HG03060 (cell line): ENCODE results near the gene GPC3.
"Not testable (repeated sequence)": the region's sequence is repeated elsewhere in the genome, so short reads cannot be mapped to it uniquely, and the experiment has no call there.

Source experiments
- ATAC-seq: cut with Tn5 transposase; IDR thresholded peaks from one replicate; pipeline ENCODE4 v1.9.1; 2021; ENCODE audit warnings: low read depth, moderate number of reproducible peaks; ENCODE audit not compliant: unreplicated experiment

GPC3 gene

DNA sequence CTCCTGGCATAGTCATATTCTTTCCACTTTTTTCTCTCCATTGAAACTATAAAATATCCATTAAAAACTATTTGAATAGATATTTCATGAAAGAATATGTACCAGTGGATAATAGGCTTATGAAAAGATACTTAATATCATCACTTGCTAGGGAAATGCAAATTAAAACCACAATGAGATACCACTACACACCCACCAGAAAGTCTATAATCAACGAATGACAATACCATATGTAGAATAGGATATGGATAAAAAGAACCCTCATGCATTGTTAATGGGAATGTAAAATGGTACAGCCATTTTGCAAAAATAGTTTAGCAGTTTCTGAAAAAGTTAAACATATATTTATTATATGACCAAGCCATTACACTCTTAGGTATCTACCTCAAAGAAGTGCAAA is 351.4 kb downstream of the GPC3 start:
- no peak for ATAC-seq

DNA sequence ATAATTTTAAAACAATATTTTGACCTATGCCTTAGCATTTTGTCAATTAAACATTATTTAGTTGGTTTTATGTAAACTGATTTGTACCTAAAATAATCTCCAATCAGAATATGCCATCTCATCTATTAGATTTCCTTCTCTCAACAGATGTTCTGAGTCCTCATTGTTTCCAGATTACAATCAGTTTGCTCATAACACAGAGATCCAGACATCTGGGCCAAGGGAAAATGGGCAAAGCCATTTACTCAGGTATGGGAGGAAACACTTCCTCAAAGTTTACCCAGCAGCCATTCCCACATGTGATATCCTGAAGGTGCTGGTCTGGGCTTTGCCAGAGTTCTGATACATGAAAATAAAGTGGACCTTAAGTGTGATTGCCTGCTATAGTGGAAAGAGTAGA is 352.2 kb downstream of the GPC3 start:
- ATAC-seq = no peak

DNA sequence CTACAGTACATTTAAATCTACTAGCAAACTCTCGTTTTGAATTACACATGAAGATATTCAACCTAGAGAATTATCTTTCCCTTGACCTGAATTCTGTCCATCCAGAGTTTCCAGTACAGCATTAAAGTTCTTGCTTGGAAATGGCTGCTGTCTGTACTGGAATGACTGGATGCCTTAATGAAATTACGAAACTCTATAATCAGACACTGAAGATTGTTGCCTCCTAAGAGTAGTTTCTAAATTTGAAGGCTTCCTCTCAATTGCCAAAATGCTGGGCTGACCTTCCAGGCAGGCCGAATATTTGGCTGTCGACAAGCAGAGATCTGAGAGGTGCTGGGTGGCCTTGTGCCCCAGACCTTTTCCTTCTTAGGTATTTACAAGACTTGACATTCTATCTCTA is 355.0 kb downstream of the GPC3 start:
- ATAC-seq = no peak

DNA sequence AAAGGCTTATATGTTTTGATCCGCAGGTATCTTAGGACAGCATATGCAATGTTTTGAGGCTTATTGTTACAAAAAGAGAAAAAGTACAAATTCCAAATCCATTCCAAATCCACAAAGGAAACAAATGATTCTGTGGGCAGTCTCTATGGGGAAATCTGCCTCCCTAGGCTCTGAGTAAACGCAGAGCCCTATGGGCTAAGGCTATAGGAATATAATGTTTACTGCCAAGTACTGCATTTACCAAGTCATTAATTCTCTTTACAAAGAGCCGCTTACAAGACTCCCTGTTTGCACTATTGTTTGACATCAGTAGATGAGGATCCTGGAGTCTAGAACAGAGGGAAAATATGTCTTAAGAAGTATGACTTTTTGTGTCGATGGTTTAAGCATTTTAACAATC is 357.7 kb downstream of the GPC3 start:
- ATAC-seq = no peak

DNA sequence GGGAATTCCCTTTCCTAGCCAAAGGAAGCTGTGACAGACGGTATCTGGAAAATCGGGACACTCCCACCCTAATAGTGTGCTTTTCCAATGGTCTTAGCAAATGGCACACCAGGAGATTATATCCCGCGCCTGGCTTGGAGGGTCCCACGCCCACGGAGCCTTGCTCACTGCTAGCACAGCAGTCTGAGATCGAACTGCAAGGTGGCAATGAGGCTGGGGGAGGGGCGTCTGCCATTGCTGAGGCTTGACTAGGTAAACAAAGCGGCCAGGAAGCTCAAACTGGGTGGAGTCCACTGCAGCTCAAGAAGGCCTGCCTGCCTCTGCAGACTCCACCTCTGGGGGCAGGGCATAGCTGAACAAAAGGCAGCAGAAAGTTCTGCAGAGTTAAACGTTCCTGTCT is 364.0 kb downstream of the GPC3 start:
- ATAC-seq = not testable (repeated sequence)

DNA sequence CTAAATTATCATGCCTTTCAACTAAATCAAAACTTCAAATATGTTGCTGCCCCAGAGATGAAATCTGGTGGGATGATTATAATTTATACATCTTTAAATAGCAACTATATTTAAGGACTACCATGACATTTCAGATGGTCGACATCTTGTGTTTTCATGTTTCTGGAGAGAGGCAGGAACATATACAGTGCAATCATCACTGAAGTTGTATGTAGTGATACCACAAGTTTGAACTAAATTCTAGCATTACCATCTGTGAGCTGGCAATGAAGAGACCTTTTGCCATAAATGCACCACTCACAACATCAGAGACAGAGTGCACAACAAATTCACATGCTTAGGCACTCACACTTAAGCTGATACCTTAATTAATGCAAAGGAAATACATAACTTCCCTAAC is 373.7 kb downstream of the GPC3 start:
- no peak for ATAC-seq

DNA sequence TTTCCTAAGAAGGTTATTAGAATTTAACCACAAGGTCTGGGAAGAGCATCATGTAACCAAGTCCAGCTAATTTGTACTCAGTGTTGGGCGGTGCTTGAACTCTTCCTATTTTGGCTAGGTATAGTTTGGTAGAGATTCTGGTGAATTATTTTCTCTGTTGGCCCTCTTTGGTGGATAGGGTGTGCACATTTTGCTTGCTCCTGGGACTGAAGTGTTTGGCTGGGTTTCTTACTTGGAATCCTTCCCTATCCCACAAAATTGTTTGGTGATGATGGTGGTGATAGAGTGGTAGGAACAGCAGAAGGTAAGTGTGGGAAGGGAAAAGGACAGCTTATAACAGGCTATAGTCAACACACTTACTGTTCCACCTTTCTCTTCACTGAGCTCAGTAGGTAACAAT is 375.3 kb downstream of the GPC3 start:
- no peak for ATAC-seq

DNA sequence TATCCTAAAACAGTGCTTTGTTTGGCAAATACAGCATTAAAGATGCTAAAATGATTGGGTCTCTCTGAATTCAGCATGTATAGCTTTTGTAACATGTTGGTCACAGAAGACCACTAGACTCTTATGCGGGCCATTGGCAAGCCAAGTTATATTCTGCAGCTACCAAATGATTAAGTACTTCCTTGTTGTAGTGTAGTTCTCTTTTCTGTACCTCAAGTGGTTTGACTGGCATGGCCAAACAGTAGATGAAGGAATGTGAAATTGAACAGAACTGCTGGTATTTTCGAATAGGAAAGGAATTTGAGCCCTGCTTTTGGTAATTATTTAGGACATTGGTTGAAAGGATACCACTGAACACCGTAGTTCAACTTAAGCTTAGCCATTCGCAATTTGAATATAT is 376.2 kb downstream of the GPC3 start:
- no peak for ATAC-seq

DNA sequence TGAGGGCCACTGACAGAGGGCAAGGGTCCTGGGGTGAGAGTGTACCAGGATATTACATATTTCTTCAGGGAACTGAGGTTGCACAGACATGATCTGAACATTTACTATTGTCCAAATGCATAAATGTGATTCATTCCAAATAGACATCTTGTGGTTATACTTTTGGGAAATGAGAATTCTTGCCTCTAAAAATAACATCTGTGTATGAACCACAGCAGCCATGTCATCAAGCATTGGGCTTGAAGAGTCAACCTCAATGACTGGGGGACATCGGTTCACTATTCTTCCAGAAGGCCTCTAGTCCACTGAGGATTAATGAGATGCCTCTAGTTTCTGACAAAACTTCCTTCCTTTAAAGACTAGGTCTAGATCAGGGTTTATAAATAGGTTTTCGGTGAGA is 377.0 kb downstream of the GPC3 start:
- ATAC-seq = no peak

DNA sequence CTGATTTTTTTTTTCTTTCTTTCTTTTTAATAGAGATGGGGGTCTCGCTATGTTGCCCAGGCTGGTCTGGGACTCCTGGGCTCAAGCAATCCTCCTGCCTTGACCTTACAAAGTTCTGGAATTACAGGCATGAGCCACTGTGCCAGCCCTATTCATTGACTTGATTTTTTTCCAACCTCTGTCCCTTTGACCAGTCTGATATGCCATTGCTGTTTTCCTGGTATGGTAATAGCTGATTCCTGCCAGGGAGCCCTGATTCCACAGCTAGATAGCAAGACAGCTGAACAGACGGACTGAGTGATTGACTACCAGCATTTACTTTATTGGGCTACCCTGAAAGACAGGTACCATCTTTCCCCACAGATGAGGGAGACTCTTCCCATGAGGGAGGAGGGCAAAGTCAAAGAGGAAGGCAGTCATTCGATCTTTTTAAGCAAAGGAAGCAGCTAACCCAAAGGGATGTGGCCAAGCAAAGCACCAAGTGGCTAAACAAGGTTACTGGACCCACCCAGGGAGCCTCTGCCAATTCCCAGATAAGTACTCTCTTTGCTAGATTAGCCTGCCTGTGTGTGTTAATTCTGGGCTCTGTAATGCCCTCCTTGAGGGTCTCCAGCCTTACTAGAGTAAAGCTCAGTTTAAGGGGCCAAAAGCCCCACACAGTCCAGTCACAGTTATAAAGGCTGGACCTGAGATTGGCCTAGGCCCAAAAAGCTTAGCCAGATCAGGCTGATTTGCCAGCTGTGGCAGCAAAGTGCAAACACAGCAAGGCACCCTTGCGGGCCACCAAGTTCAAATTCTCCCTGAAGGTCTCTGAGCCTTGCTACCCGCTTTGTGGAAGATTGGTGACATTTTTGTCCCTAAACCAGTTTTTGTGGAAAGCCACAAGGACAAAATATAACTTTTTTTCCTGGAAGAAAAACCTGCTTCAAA is 377.7 kb downstream of the GPC3 start:
- no peak for ATAC-seq

DNA sequence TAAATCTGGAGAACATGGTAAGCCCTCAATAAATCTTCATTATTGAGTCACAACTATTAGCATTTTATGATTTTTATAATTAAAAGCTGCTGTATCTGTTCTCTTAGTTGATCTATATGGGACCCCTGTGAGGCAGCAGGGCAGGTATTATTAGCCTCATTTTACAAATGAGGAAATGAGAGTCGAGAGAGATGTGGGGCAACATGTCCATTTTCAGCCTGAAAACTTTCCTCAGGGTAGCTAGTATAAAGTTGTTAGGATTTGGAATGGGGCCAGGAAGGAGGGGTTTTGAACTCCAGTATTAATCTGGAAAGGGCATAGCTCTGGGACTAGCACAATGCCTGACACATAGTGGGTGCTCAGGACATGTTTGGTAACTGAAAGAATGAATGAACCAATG is 378.4 kb downstream of the GPC3 start:
- no peak for ATAC-seq

DNA sequence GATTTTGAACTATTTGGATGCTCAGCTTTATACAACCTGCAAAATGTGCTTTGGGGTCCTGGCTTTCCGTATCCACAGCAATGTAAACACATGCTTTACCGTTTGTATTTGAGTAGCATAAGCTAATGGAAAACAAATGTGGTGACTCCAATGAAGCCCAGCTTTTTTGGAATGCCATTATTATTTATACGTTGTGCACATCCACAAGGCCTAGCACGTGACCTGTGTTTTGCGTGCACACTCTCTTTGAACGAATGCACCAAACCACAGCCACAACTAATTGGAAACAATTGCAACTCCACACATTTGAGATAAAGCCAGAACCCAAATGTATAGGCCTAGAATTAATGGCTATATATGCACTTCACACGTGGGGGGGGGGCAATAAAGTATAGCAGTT is 380.6 kb downstream of the GPC3 start:
- ATAC-seq = no peak

DNA sequence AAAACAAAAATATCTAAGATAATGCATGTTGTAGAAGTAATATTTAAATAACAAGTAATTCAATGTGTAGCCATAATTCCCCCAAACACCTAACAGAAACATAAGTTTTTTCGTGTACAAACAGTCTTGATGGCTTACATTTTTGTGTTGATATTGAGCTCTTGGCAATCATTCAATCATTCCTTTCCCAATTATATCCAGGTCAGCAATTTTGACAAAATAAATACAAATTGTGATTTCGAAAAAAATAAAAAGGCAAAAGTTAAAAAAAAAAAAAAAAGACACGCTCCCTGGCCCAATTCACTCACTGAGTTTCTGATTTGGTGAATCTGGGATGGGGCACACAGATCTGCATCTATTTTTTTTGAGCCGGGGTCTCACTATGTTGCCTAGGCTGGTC is 382.5 kb downstream of the GPC3 start:
- ATAC-seq = no peak

DNA sequence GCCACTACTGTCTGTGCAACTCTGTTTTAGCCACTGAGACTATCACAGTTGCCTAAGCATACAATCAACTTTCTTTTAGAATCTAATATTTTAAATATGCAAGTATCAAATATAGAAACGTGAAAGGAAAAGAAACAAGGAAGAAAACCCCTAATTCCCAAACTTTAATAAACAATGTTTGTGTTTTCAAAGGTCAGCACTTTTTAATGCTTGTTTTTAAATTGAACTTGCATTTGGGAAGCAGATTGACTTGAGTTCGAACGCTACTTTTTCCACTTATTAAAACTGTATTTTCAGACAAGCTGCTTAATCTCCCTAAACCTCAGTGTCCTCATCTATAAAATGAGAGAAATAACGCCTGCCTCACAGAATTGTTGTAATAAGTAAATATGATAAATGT is 384.3 kb downstream of the GPC3 start:
- ATAC-seq = no peak

DNA sequence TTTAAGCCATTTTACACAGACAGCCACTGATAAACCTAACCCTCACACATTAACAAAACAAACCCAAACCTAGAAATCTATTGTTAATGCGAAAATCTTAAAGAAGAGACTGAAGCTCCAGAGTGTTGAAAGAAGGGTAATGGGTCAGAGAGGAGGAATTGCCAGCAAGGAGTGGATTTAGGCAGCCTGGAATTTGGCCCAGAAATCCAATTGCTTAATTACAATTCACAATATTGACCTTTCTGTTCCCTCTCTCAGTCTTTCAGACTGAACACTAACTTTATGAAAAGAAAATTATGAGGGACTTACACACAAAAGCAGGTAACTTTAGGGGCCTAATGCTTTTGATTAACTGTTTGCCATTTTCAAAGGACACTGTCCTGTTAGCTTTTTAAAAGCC is 384.9 kb downstream of the GPC3 start:
- no peak for ATAC-seq

DNA sequence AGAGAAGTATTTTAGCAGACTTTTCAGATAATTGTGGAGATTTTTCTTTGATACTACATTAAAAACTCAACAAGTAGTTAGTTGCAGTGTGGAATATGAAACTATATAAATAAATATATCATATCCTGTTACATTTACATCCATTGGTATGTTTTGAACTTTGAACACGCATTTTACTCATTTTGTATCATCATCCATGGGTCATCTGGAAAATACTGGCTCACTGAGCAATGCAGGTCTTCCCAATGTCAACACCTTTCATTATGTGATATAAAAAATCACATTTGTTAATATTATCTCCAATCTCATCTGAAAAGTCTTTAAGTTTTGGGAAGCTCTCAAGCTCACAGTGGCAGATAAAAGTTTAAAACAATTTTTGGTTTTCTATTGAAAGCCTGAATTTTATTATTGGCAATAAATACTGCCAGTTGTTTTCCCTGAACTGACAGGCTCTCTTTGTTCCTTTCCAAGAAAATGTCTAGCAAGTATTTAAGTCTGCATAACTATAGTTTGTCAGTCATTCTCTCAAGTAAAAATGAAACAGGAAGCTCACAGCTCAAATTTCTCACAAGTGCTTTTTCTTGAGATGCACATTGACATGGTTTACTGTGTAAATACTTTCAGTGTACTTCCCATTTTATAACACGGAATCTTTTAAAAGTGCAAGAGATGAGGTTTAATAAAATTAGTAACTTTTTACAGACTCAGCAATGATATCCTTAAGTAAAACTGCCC is 386.6 kb downstream of the GPC3 start:
- ATAC-seq = no peak

DNA sequence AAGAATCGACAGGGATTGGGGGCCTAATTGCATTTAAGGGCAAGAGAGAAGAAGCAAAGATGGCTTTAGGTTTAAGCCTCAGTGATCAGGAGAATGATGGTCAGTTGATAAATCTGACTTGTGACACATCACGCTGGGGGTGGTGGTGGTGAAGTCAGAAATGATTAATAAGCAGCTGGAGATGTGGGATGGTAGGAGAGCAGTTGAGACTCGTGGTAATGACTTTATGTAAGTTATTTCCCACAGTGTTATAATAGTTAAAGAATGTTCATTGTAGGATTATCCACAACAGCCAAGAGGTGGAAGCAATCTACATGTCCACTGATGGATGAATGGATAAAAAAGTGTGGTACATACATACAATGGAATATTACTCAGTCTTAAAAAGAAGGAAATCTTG is 391.2 kb downstream of the GPC3 start:
- ATAC-seq = no peak

DNA sequence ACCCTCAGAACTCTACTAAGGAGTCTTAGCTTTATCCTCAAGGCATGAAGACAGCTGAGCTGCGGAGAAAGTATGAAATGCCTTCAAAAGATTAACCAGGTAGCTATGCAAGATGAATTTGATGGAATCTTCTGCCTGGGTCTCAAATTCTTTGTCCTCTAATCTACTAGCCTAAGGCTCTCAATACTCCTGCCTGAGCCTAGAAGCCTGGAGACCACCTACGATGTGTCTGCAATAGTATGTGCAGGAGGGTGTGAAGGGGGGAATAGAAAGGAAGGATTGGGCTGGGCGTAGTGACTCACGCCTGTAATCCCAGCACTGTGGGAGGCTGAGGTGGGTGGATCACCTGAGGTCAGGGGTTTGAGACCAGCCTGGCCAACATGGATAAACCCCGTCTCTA is 391.9 kb downstream of the GPC3 start:
- ATAC-seq = no peak

DNA sequence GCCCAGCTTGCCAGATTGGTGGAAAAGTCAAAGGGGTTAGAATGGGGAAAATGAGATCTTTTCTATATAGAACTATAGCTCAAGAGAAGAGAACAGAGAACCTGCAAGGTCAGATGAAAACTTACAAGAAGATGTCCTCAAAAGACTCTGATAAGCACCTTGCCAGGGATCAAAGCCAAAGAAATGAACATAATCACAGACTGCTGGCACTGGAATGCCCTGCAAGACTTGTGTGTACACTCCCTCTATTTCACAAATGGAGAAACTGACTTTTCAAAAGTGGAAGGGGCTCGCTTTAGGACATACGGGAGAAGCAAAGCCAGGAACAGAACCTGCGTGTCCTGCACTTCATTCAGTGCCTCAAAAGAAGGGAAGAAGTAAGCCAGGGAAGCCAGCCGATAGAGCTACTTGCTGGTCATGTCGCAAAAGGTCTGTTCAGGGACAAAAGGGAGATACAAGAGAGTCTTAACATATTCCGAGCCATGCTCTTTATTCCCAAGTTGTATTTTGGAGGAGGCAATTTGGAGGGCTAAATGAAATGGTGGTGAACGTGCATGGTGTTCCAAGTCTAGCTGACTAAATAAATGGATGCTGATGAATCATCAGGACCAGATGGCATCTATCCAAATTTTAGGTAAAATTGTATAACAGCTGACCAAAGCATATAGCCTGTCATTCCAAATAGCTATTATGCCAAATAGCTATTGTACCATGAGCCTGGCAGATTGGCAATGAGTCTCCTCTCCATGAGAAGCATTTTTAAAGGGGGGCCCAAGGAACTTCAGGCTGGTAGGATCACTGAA is 394.5 kb downstream of the GPC3 start:
- no peak for ATAC-seq

DNA sequence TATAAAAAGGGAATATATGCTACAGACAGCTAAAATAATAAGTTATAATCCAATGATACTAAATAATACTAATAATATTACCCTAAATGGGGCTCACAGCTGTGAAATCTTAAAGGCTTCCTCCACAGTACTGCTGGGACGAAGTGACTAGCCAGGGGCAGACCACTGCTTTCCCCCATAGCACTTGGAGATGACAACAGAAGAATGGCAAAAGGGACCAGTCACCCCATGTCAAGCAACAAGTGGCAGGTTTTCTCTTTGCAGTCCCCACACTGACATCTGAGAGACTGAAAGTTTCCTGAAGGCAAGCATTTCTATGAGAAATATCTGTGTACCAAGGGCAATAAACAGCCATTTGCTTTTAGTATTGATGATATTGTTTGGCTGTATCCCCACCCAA is 396.6 kb downstream of the GPC3 start:
- ATAC-seq = no peak

DNA sequence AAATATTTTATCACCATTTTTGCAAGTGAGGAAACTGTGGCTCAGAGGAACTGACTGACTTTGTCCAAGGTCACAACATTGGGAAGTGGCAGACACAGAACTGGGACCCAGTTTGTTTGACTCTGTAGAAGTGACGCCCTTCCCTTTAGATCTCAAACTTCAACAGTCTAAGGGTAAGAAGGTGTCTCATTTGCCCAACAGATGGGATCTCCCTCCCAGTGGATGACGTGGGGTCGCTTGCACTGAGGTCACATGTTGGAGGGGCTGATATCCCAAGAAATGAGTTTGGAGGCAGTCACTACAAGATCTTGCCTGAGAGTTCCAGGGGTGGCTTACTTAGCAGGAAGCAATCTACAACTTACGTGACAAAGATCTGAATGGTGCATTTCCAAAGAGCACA is 397.6 kb downstream of the GPC3 start:
- no peak for ATAC-seq
